ENCODE results near the gene NCKAP5. TPM values are rescaled to one million over a fixed set of nuclear protein-coding genes. Genes with fewer than 3 reads are reported as not detected.

NCKAP5 gene
- total and polyA plus RNA-seq, 2 of the 8 experiments (the other 6 are each of a cell fraction or from before 2014, with no cell fraction given), result 0.27 to 0.86 TPM

DNA sequence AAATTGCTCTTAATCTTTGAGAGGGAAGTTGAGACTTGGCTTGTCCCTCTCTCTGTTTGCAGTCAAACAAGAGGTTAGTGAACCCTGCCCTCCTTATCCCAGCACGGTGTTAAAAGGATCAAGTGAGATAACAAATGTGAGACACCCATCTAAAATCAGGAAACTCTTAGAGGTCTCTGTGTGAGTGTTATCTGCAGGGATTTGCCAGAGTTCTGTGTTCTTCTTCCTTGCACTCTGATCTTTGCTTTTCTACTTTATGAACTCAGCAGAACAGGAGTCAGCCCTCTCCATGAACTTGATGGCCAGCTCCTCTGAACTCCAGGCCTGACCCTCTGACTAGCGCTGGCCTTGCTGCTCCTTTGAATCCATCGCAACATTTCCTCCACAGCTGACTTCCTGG, 123.8 kb downstream of the NCKAP5 start:
- H3K79me2 ChIP-seq (ENCODE audit: control insufficient read depth in 1 of 2, insufficient read depth in 2 of 2, low read length in 2 of 2), result no peaks in the 10 kb centered on the region
- no peak for DNase-seq (ENCODE audit: low read depth in 1 of 2, low spot score in 2 of 2)
- no peak overlapping the region for H2BK20ac ChIP-seq (ENCODE audit: low read length)
- H3K9me3 ChIP-seq (ENCODE audit: insufficient read depth in 2 of 2, low read depth in 1 of 2, low read length in 1 of 2), result no peaks in the 10 kb centered on the region
- H2BK12ac ChIP-seq (ENCODE audit: low read depth, low read length), result no peak overlapping the region
- H2BK120ac ChIP-seq (replicated peaks; ENCODE audit: low read depth, low read length), result no peak overlapping the region
- H3K4ac ChIP-seq (replicated peaks; ENCODE audit: insufficient read length, low read depth, low read length), result no peak overlapping the region
- H4K5ac ChIP-seq (ENCODE audit: insufficient read length, low read depth, low read length), result no peak overlapping the region
- no peak overlapping the region for H3K4me3 ChIP-seq (ENCODE audit: extremely low read depth in 1 of 4, insufficient read depth in 2 of 4, low read depth in 3 of 4, low read length in 4 of 4)
- no peak overlapping the region for H3K9ac ChIP-seq (replicated peaks in 1 of 4; ENCODE audit: extremely low read depth in 1 of 4, low read depth in 3 of 4, low read length in 3 of 4)
- TF ChIP-seq ATF3 (IDR thresholded peaks at IDR 0.05; ENCODE audit: insufficient read depth, low read depth, low read length) (no peak), CTCF (IDR thresholded peaks at IDR 0.05; ENCODE audit: control extremely low read depth in 1 of 3, insufficient read depth in 1 of 3, low read depth in 1 of 3, low read length in 3 of 3) (no peak), NANOG (IDR thresholded peaks at IDR 0.05; ENCODE audit: insufficient read depth, low read depth, low read length, poor library complexity, severe bottlenecking) (no peak)
- TF ChIP-seq, protein P1, sequence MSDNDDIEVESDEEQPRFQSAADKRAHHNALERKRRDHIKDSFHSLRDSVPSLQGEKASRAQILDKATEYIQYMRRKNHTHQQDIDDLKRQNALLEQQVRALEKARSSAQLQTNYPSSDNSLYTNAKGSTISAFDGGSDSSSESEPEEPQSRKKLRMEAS (IDR thresholded peaks at IDR 0.05), result no peak
- ChIA-PET POLR2A (ENCODE audit: partially characterized antibody) (no interaction called here), CTCF (ENCODE audit: partially characterized antibody) (interaction anchor here (0.8 to 2.3 kb wide), 3 partner anchors 10 to 224 kb away, joined by 3 to 8 read pairs (median 6); no protein-coding TSS in a partner anchor)
- no peak overlapping the region for H3K56ac ChIP-seq (replicated peaks; ENCODE audit: insufficient read length, low read depth, low read length)
- no peaks in the 10 kb centered on the region for H3K79me1 ChIP-seq (ENCODE audit: low read depth, low read length)
- H4K8ac ChIP-seq (ENCODE audit: extremely low read depth, insufficient read depth, low read length), result no peak overlapping the region
- 73% methylated on average over 3 of the region's 3 CpGs; no CpG with 5 or more reads in 1 of the 2 experiments for WGBS, 2 experiments (ENCODE audit: extremely low coverage in 1 of 2, insufficient coverage in 1 of 2, insufficient read length in 1 of 2, insufficient replicate concordance in 2 of 2, low coverage in 1 of 2, low lambda C conversion rate in 2 of 2, missing lambda C conversion rate in 1 of 2)
- no peak overlapping the region for H2BK5ac ChIP-seq (ENCODE audit: low read depth, low read length)
- H3K27ac ChIP-seq (ENCODE audit: low read depth, low read length), result no peak overlapping the region
- no peak for FAIRE-seq
- no peak overlapping the region for H4K91ac ChIP-seq (replicated peaks; ENCODE audit: insufficient read length, low read length)
- no peak overlapping the region for H3K4me2 ChIP-seq (ENCODE audit: insufficient read depth in 1 of 2, low read depth in 2 of 2, low read length in 2 of 2)
- H3K23me2 ChIP-seq (ENCODE audit: low read depth, low read length), result no peaks in the 10 kb centered on the region
- no peaks in the 10 kb centered on the region for H3K4me1 ChIP-seq (replicated peaks in 1 of 4; ENCODE audit: control insufficient read depth in 3 of 4, insufficient read depth in 4 of 4, low read length in 3 of 4)
- no peak overlapping the region for H3K23ac ChIP-seq (ENCODE audit: insufficient read length)
- H3K14ac ChIP-seq (ENCODE audit: insufficient read length), result no peak overlapping the region
- no peaks in the 10 kb centered on the region for H3K27me3 ChIP-seq (replicated peaks in 1 of 4; ENCODE audit: control insufficient read depth in 3 of 4, extremely low read depth in 1 of 4, insufficient read depth in 3 of 4, low read length in 3 of 4)
- no peaks in the 10 kb centered on the region for H3K36me3 ChIP-seq (ENCODE audit: control insufficient read depth in 2 of 4, insufficient read depth in 4 of 4, low read length in 3 of 4)
- H2AFZ ChIP-seq (ENCODE audit: low read length), result no peak overlapping the region
- no peaks in the 10 kb centered on the region for H4K20me1 ChIP-seq (replicated peaks in 1 of 2; ENCODE audit: control insufficient read depth in 1 of 2, insufficient read depth in 2 of 2, low read length in 2 of 2)
- H2AK5ac ChIP-seq (ENCODE audit: low read depth, low read length), result no peak overlapping the region
- H3K18ac ChIP-seq (ENCODE audit: extremely low read depth, low read length), result no peak overlapping the region
- no peak overlapping the region for H2BK15ac ChIP-seq (ENCODE audit: low read length)
